ENCODE measurements around the gene ST6GALNAC1. TPM values are rescaled to one million over a fixed set of nuclear protein-coding genes. Genes with fewer than 3 reads are reported as not detected.

Gene ST6GALNAC1
- total and polyA plus RNA-seq, 4 donors = 1.2 to 4.6 (median 3.9) TPM

DNA sequence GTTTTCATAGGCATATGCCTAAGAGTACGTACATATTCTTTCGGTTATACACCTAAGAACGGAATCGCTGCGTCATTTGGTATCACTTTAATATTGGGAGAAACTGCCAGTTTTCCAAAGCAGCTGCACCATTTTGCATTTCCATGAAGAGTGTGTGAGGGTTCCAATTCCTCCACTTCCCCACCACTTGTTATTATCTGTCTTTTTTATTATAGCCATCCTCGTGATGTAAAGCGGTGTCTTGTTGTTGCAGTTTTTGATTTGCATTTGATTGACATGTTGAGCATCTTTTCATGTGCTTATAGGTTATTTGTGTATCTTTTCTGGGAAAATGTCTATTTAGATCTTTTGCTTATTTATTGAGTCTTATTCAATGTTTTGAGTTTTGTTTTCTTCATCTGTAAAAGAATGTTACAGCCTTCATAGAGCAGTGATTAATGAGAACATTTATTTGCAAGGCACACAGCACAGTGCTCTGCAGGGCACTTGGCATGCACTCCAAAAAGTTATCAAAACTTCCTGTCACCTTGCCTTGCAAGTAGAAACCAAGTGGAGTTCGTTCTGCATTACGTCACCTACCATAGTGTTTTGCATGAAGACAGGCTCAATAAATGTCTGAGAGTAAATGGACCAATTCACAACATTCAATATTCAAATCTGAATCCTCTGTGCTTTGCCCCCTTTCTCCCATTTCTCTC lies 26.6 kb upstream of the ST6GALNAC1 start:
- WGBS (ENCODE audit: insufficient coverage) = 93% methylated on average over 7 of the region's 9 CpGs
- no peak for DNase-seq (ENCODE audit: low read depth in 4 of 6, low spot score in 6 of 6)
- peaks cover 5% of the 10 kb centered on the region for H3K36me3 ChIP-seq (ENCODE audit: control insufficient read depth, insufficient read depth, low read length)

DNA sequence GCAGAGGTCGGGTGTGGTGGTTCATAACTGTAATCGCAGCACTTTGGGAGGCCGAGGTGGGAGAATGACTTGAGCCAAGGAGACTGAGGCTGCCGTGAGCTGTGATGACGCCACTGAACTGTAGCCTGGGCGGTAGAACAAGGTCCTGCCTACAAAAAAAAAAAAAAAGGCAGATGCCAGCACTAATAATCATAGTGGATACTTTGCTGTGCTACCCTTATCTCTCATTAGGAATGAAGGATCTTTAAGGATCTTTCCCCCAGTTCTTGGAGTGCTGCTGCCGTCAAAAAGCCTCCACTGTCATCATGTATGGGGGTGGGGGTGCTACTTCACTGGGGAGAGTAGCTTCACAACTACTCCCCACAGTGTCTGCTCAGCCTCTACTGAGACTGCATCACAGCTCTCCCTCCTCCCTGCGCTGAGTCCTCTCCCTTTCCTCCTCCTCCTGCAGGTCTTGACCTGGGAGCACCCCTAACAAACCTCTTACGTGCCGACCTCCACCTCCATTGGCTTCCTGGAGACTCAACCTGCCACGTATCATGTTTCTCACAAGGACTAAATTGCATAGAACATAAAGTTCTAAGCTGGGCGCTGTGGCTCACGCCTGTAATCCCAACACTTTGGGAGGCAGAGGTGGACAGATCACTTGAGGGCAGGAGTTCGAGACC lies 24.4 kb upstream of the ST6GALNAC1 start:
- H3K9me3 ChIP-seq (ENCODE audit: control insufficient read depth, insufficient read depth, low read length) = no peaks in the 10 kb centered on the region
- H3K27ac ChIP-seq (ENCODE audit: low read depth, low read length) = no peak overlapping the region
- peaks cover 9% of the 10 kb centered on the region for H3K4me1 ChIP-seq (ENCODE audit: control insufficient read depth, insufficient read depth, low read length)
- no peak overlapping the region for H3K4me3 ChIP-seq (ENCODE audit: low read depth, low read length)
- DNase-seq (ENCODE audit: low read depth in 4 of 6, low spot score in 6 of 6) = no peak
- 89% methylated on average over 9 of the region's 14 CpGs for WGBS (ENCODE audit: insufficient coverage)
- H3K27me3 ChIP-seq (ENCODE audit: control insufficient read depth, insufficient read depth, low read length) = no peaks in the 10 kb centered on the region
- no peaks in the 10 kb centered on the region for H3K36me3 ChIP-seq (ENCODE audit: control insufficient read depth, insufficient read depth, low read length)

More for the DNA sequence above, 26.6 kb upstream of the ST6GALNAC1 start:
- Histone ChIP-seq H3K4me3 (ENCODE audit: low read depth, low read length) (no peak overlapping the region), H3K4me1 (ENCODE audit: control insufficient read depth, insufficient read depth, low read length) (peaks cover 12% of the 10 kb centered on the region), H3K9me3 (ENCODE audit: control insufficient read depth, insufficient read depth, low read length) (no peaks in the 10 kb centered on the region), H3K27ac (ENCODE audit: low read depth, low read length) (peak overlapping the region; percentile 81), H3K27me3 (ENCODE audit: control insufficient read depth, insufficient read depth, low read length) (no peaks in the 10 kb centered on the region)

- H3K9me3 ChIP-seq (ENCODE audit: control insufficient read depth, insufficient read depth, low read length) = no peaks in the 10 kb centered on the region
- peaks cover 9% of the 10 kb centered on the region for H3K4me1 ChIP-seq (ENCODE audit: control insufficient read depth, insufficient read depth, low read length)
- 38% methylated on average over 2 of the region's 2 CpGs for WGBS (ENCODE audit: insufficient coverage)
- H3K4me3 ChIP-seq (ENCODE audit: low read depth, low read length) = no peak overlapping the region
- no peaks in the 10 kb centered on the region for H3K27me3 ChIP-seq (ENCODE audit: control insufficient read depth, insufficient read depth, low read length)
- DNase-seq (ENCODE audit: low read depth in 4 of 6, low spot score in 6 of 6) = no peak
- H3K36me3 ChIP-seq (ENCODE audit: control insufficient read depth, insufficient read depth, low read length) = no peaks in the 10 kb centered on the region
- H3K27ac ChIP-seq (ENCODE audit: low read depth, low read length) = no peak overlapping the region
Observed at GRCh38 chr17:76667491-76667755, 23.9 kb upstream of the ST6GALNAC1 start.

DNA sequence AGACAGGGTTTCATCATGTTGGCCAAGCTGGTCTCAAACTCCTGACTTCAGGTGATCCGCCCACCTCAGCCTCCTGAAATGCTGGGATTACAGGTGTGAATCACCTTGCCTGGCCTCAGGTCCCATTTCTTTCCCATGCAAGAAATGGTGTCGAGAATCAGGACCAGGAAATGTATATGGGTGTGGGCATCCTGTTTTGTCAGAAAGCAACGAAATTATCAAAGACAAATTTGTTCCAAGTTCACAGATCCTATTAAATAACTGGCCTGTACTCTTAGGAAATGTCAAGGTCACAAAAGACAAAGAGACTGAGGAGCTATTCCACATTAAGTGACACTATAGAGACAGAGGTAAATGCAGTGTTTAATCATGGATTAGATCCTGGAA lies 17.1 kb upstream of the ST6GALNAC1 start:
- 100% methylated on average over 1 of the region's 3 CpGs for WGBS (ENCODE audit: insufficient coverage)
- H3K4me3 ChIP-seq (ENCODE audit: low read depth, low read length) = no peak overlapping the region
- no peaks in the 10 kb centered on the region for H3K36me3 ChIP-seq (ENCODE audit: control insufficient read depth, insufficient read depth, low read length)
- no peak overlapping the region for H3K27ac ChIP-seq (ENCODE audit: low read depth, low read length)
- no peaks in the 10 kb centered on the region for H3K9me3 ChIP-seq (ENCODE audit: control insufficient read depth, insufficient read depth, low read length)
- no peak for DNase-seq (ENCODE audit: low read depth in 4 of 6, low spot score in 6 of 6)
- H3K27me3 ChIP-seq (ENCODE audit: control insufficient read depth, insufficient read depth, low read length) = no peaks in the 10 kb centered on the region
- H3K4me1 ChIP-seq (ENCODE audit: control insufficient read depth, insufficient read depth, low read length) = no peaks in the 10 kb centered on the region

DNA sequence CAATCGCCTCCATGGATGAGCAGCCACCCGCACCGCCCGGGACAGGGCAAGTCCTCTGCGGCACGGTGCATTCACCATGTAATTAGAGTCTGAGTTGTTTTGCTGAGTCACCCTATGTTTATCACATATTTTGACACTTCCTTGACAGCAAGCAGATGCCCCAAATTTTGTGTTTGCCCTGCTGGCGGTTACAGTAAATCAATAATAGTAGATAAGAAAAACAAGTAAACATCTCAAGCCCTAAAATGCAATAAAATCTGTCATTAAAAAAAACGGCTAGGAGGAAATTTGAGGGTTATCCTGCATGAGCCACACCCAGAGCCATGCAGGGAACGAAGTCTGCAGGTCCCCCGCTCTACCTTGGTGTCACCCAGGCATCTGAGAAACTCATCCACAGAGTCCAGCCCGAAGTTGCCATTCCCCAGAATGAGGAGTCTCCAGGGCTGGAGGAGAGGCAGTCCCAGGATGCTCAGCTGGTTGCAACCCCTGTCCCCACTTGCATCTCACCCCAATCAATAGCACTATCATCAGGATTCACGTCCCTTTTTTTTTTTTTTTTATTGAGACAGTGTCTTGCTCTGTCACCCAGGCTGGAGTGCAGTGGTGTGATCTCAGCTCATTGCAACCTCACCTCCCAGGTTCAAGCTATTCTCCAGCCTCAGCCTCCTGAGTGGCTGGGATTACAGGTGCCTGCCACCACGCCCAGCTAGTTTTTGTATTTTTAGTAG lies 16.5 kb upstream of the ST6GALNAC1 start:
- H3K4me3 ChIP-seq (ENCODE audit: low read depth, low read length) = no peak overlapping the region
- no peak overlapping the region for H3K27ac ChIP-seq (ENCODE audit: low read depth, low read length)
- 58% methylated on average over 8 of the region's 13 CpGs for WGBS (ENCODE audit: insufficient coverage)
- H3K4me1 ChIP-seq (ENCODE audit: control insufficient read depth, insufficient read depth, low read length) = no peaks in the 10 kb centered on the region
- H3K36me3 ChIP-seq (ENCODE audit: control insufficient read depth, insufficient read depth, low read length) = no peaks in the 10 kb centered on the region
- DNase-seq (ENCODE audit: low read depth in 4 of 6, low spot score in 6 of 6) = no peak
- no peaks in the 10 kb centered on the region for H3K27me3 ChIP-seq (ENCODE audit: control insufficient read depth, insufficient read depth, low read length)
- H3K9me3 ChIP-seq (ENCODE audit: control insufficient read depth, insufficient read depth, low read length) = no peaks in the 10 kb centered on the region

DNA sequence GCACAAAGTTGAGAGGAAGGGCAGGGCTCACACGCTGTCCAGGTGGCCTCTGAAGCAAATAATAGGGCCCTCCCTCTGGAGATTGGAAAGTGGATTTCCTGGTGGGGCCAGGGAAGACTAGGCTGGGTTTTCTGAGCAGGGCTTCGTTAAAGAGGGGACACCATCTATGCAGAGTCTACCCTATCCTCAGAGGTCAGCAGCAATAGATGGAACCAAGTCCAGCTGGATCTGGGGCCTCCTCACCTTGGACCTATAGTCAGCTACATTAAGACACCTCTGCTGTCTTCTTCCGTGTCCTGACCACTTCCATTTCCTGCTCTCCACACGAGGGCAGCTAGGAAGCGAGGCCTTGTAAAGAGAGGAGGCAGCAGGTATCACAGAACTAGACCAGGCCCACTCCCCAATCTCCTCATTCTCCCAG lies 14.7 kb upstream of the ST6GALNAC1 start:
- H3K27me3 ChIP-seq (ENCODE audit: control insufficient read depth, insufficient read depth, low read length) = no peaks in the 10 kb centered on the region
- H3K27ac ChIP-seq (ENCODE audit: low read depth, low read length) = no peak overlapping the region
- H3K4me3 ChIP-seq (ENCODE audit: low read depth, low read length) = no peak overlapping the region
- 83% methylated on average over 2 of the region's 5 CpGs for WGBS (ENCODE audit: insufficient coverage)
- no peaks in the 10 kb centered on the region for H3K9me3 ChIP-seq (ENCODE audit: control insufficient read depth, insufficient read depth, low read length)
- no peak for DNase-seq (ENCODE audit: low read depth in 4 of 6, low spot score in 6 of 6)
- no peaks in the 10 kb centered on the region for H3K4me1 ChIP-seq (ENCODE audit: control insufficient read depth, insufficient read depth, low read length)
- no peaks in the 10 kb centered on the region for H3K36me3 ChIP-seq (ENCODE audit: control insufficient read depth, insufficient read depth, low read length)

DNA sequence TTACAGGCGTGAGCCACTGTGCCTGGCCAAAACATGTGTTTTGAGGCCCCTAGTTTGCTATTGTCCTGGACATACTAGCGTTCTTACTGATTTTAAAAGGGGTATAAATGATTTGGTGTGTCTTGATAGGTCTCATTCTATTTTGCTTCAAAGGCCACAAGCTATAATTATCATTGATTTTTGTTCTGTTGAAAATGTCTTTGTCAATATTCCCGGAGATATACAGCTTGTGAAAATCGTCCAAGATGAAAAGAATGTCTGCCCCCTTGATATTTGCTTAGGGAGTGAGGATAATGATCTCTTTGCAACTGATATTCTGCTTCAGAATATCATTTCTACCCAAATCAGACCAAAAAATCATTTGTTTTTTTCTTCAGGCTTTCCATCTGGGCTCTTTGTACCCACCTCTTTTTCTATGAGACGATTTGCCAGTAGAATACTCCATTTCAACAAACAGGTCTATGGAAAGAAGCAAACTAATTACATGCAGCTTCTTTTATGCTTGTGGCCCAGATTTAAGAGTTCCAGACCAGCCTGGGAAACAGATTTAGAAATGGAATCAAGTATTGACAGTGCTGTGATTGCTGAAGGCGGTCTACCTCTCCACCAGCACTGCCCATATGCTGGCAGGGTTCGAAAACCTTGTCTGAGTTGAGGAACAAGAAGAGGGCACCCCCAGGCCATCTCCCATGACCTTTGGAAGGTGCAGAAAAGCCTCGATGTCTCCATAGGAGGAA lies 14.1 kb upstream of the ST6GALNAC1 start:
- WGBS (ENCODE audit: insufficient coverage) = 85% methylated on average over 3 of the region's 8 CpGs
- Histone ChIP-seq H3K4me3 (ENCODE audit: low read depth, low read length) (no peak overlapping the region), H3K27ac (ENCODE audit: low read depth, low read length) (no peak overlapping the region), H3K27me3 (ENCODE audit: control insufficient read depth, insufficient read depth, low read length) (no peaks in the 10 kb centered on the region), H3K4me1 (ENCODE audit: control insufficient read depth, insufficient read depth, low read length) (no peaks in the 10 kb centered on the region), H3K9me3 (ENCODE audit: control insufficient read depth, insufficient read depth, low read length) (no peaks in the 10 kb centered on the region), H3K36me3 (ENCODE audit: control insufficient read depth, insufficient read depth, low read length) (no peaks in the 10 kb centered on the region)
- DNase-seq (ENCODE audit: low read depth in 4 of 6, low spot score in 6 of 6) = peak in 1 of 6 donors; percentile 8

- no CpG with 5 or more reads among the region's 1 CpG for WGBS (ENCODE audit: insufficient coverage)
Observed at GRCh38 chr17:76654408-76654807, 10.9 kb upstream of the ST6GALNAC1 start.

GRCh38 chr17:76650504-76650903 lies 6.9 kb upstream of the ST6GALNAC1 start:
- Histone ChIP-seq H3K27me3 (ENCODE audit: control insufficient read depth, insufficient read depth, low read length) (no peaks in the 10 kb centered on the region), H3K27ac (ENCODE audit: low read depth, low read length) (no peak overlapping the region), H3K9me3 (ENCODE audit: control insufficient read depth, insufficient read depth, low read length) (no peaks in the 10 kb centered on the region), H3K4me1 (ENCODE audit: control insufficient read depth, insufficient read depth, low read length) (no peaks in the 10 kb centered on the region), H3K36me3 (ENCODE audit: control insufficient read depth, insufficient read depth, low read length) (no peaks in the 10 kb centered on the region), H3K4me3 (ENCODE audit: low read depth, low read length) (no peak overlapping the region)
- WGBS (ENCODE audit: insufficient coverage) = 90% methylated on average over 2 of the region's 5 CpGs
- no peak for DNase-seq (ENCODE audit: low read depth in 4 of 6, low spot score in 6 of 6)

More at GRCh38 chr17:76654408-76654807, 10.9 kb upstream of the ST6GALNAC1 start:
- Histone ChIP-seq H3K4me1 (ENCODE audit: control insufficient read depth, insufficient read depth, low read length) (no peaks in the 10 kb centered on the region), H3K27ac (ENCODE audit: low read depth, low read length) (no peak overlapping the region), H3K4me3 (ENCODE audit: low read depth, low read length) (no peak overlapping the region), H3K27me3 (ENCODE audit: control insufficient read depth, insufficient read depth, low read length) (no peaks in the 10 kb centered on the region), H3K36me3 (ENCODE audit: control insufficient read depth, insufficient read depth, low read length) (no peaks in the 10 kb centered on the region), H3K9me3 (ENCODE audit: control insufficient read depth, insufficient read depth, low read length) (no peaks in the 10 kb centered on the region)
- no peak for DNase-seq (ENCODE audit: low read depth in 4 of 6, low spot score in 6 of 6)
